A673 (cell line): ENCODE results near the gene NANS. TPM values are rescaled to one million over a fixed set of nuclear protein-coding genes. Genes with fewer than 3 reads are reported as not detected.
"Not testable (repeated sequence)": the region's sequence is repeated elsewhere in the genome, so short reads cannot be mapped to it uniquely, and the experiment has no call there.

Experiments used
- BruUV-seq: library from RNA; stranded (reverse); fragments of 400-500 nt; replicated peaks from 2 replicates; lab custom pipeline; 2021; lab: Mats Ljungman, UMichigan
- CTCF ChIA-PET: fragments of 300-600 bp; sonication (Branson Sonifier 250); formaldehyde crosslinking; loops from one replicate; lab custom pipeline; 2022; ENCODE audit warnings: antibody characterized with exemption; lab: Charles Lee
- POLR2A ChIA-PET: fragments of 300-600 bp; sonication (Branson Sonifier 250); formaldehyde crosslinking; loops from one replicate; lab custom pipeline; 2022; ENCODE audit warnings: antibody characterized with exemption; ENCODE audit not compliant: low non-redundant PET; lab: Charles Lee
- DNase-seq: peaks from one replicate; pipeline ENCODE4 v3.0.0-alpha.2; 2015; ENCODE audit warnings: low spot score
- H3K27ac ChIP-seq: fragments of 200-600 bp; sonication (generic); 2 replicates; pipeline ENCODE4 v1.5.1; 2016; ENCODE audit warnings: mixed run types, low read depth, mild to moderate bottlenecking, mixed read lengths, antibody characterized with exemption, low read length; ENCODE audit not compliant: poor library complexity, severe bottlenecking
- H3K27me3 ChIP-seq: fragments of 200-600 bp; sonication (generic); replicated peaks from 2 replicates; pipeline ENCODE4 v1.6.1; 2017; ENCODE audit warnings: mixed run types, low read depth, mild to moderate bottlenecking, mixed read lengths, antibody characterized with exemption, low read length; ENCODE audit not compliant: insufficient read depth, poor library complexity
- H3K36me3 ChIP-seq: fragments of 200-600 bp; sonication (generic); 2 replicates; pipeline ENCODE4 v1.6.1; 2016; ENCODE audit warnings: mixed run types, mild to moderate bottlenecking, mixed read lengths, antibody characterized with exemption, low read length; ENCODE audit not compliant: insufficient read depth, poor library complexity, severe bottlenecking
- H3K4me1 ChIP-seq: fragments of 200-600 bp; sonication (generic); 2 replicates; pipeline ENCODE4 v1.6.1; 2017; ENCODE audit warnings: mixed run types, mild to moderate bottlenecking, mixed read lengths, antibody characterized with exemption, low read length; ENCODE audit not compliant: insufficient read depth, poor library complexity, severe bottlenecking
- H3K4me3 ChIP-seq: fragments of 200-600 bp; sonication (generic); 2 replicates; pipeline ENCODE4 v1.5.1; 2016; ENCODE audit warnings: low read depth, mixed run types, mild to moderate bottlenecking, mixed read lengths, low read length; ENCODE audit not compliant: poor library complexity, severe bottlenecking
- H3K9me3 ChIP-seq: fragments of 200-600 bp; sonication (generic); 2 replicates; pipeline ENCODE4 v1.6.1; 2016; ENCODE audit warnings: mixed run types, low read depth, mild to moderate bottlenecking, mixed read lengths, antibody characterized with exemption, low read length; ENCODE audit not compliant: poor library complexity, severe bottlenecking
- EZH2 ChIP-seq: fragments of 200-600 bp; sonication (generic); IDR thresholded peaks from 2 replicates; pipeline ENCODE4 v1.6.1; 2017; ENCODE audit warnings: borderline replicate concordance, low read depth, mild to moderate bottlenecking, mixed read lengths, antibody characterized with exemption, low read length; ENCODE audit not compliant: poor library complexity, severe bottlenecking
- intact Hi-C: fragments of 100-400 bp; cut with micrococcal nuclease; formaldehyde crosslinking; loops from one replicate; pipeline ENCODE4 v1.10.0; 2022; ENCODE audit not compliant: unreplicated experiment
- total RNA-seq: library from RNA; stranded (reverse); gene quantifications from 2 replicates; pipeline ENCODE4 v1.2.3, GENCODE V29; 2021
- TF ChIP-seq, protein P1 (sequence below): fragments of 300-800, 200-600 bp; sonication (generic); conservative IDR thresholded peaks from 2 replicates; pipeline ENCODE4 v1.5.1; 2017; ENCODE audit warnings: low read depth, mild to moderate bottlenecking, antibody characterized with exemption, low read length, moderate library complexity, mixed read lengths

The NANS gene
- total RNA-seq, 1 experiment from 2014 or later, result 40.6 TPM

GRCh38 chr9:98017306-98017705 lies 39.2 kb upstream of the NANS start:
- Histone ChIP-seq H3K9me3 (no peaks in the 10 kb centered on the region), H3K27me3 (no peaks in the 10 kb centered on the region), H3K4me1 (no peaks in the 10 kb centered on the region), H3K27ac (no peak overlapping the region), H3K4me3 (no peak overlapping the region), H3K36me3 (peaks cover 73% of the 10 kb centered on the region)
- intact Hi-C loops, result no loop called here
- BruUV-seq, result no TSS peak
- ChIA-PET POLR2A (no interaction called here), CTCF (interaction anchor here (0.6 kb wide), 1 partner anchor 294 kb away, joined by 3 read pairs; no protein-coding TSS in a partner anchor)
- no peak for TF ChIP-seq EZH2
- TF ChIP-seq, protein P1, sequence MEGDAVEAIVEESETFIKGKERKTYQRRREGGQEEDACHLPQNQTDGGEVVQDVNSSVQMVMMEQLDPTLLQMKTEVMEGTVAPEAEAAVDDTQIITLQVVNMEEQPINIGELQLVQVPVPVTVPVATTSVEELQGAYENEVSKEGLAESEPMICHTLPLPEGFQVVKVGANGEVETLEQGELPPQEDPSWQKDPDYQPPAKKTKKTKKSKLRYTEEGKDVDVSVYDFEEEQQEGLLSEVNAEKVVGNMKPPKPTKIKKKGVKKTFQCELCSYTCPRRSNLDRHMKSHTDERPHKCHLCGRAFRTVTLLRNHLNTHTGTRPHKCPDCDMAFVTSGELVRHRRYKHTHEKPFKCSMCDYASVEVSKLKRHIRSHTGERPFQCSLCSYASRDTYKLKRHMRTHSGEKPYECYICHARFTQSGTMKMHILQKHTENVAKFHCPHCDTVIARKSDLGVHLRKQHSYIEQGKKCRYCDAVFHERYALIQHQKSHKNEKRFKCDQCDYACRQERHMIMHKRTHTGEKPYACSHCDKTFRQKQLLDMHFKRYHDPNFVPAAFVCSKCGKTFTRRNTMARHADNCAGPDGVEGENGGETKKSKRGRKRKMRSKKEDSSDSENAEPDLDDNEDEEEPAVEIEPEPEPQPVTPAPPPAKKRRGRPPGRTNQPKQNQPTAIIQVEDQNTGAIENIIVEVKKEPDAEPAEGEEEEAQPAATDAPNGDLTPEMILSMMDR, result no peak
- DNase-seq, result no peak

DNA sequence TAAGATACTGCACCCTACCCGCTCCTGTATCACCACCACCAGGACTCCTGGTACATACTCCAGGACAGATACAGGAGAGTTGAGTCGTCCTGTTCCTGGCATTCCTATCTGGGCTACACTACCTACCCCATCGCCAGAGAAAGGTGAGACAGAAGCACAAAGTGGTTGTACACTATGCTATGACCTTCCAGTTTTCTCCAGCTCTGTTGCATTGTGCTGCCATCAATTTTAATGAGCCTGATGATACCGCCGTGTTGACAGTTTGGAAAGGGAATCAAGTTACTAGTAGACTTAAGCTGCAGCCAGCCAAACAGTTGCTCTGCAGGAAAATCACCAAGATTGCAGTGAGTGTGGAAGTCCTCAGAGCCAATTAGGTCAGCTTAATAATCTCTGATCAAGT lies 38.2 kb upstream of the NANS start:
- Histone ChIP-seq H3K36me3 (peaks cover 62% of the 10 kb centered on the region), H3K27ac (no peak overlapping the region), H3K9me3 (no peaks in the 10 kb centered on the region), H3K27me3 (no peaks in the 10 kb centered on the region), H3K4me1 (no peaks in the 10 kb centered on the region), H3K4me3 (no peak overlapping the region)
- ChIA-PET CTCF (interaction anchor here (0.7 kb wide), 1 partner anchor 20 kb away, joined by 8 read pairs; no protein-coding TSS in a partner anchor), POLR2A (no interaction called here)
- intact Hi-C loops, result no loop called here
- DNase-seq, result no peak
- TF ChIP-seq, protein P1, result no peak
- BruUV-seq, result no TSS peak

- H3K27ac ChIP-seq, result no peak overlapping the region
- H3K9me3 ChIP-seq, result no peaks in the 10 kb centered on the region
- BruUV-seq, result no TSS peak
- ChIA-PET CTCF (no interaction called here), POLR2A (no interaction called here)
- no peaks in the 10 kb centered on the region for H3K27me3 ChIP-seq
- H3K4me3 ChIP-seq, result no peak overlapping the region
- TF ChIP-seq, protein P1, result no peak
- no peak for TF ChIP-seq EZH2
- H3K4me1 ChIP-seq, result no peaks in the 10 kb centered on the region
- H3K36me3 ChIP-seq, result peaks cover 56% of the 10 kb centered on the region
- intact Hi-C loops, result no loop called here
- DNase-seq, result no peak
Observed at GRCh38 chr9:98019098-98019497, 37.4 kb upstream of the NANS start.

DNA sequence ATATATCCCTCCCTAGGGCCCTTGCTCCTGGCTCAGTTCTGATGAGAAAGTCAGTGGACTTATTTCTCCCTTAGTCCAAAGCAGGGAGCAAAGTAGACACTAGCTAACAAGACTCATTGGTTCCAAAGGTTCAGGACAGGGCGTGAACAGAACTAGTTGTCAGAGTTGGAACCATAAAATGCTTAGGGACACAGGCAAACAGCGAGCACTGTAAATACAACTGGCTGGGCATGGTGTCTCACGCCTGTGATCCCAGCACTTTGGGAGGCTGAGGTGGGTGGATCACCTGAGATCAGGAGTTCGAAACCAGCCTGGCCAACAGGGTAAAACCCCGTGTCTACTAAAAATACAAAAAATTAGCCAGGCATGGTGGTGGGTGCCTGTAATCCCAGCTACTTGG lies 36.7 kb upstream of the NANS start:
- H3K27me3 ChIP-seq, intact Hi-C loops, DNase-seq, H3K27ac ChIP-seq, BruUV-seq, H3K9me3 ChIP-seq, CTCF ChIA-PET, POLR2A ChIA-PET, H3K4me1 ChIP-seq, H3K4me3 ChIP-seq: not testable (repeated sequence)
- peaks cover 48% of the 10 kb centered on the region for H3K36me3 ChIP-seq
